BE2C (cell line): ENCODE results near the gene MGMT.

Experiments
- DNase-seq: peaks from one replicate; pipeline ENCODE4 v3.0.0-alpha.2; 2020
- H3K27me3 ChIP-seq: fragments of 250-450 bp; sonication (Bioruptor Pico); 2 replicates; pipeline ENCODE4 v1.5.1; 2020; ENCODE audit warnings: mild to moderate bottlenecking
- H3K36me3 ChIP-seq: fragments of 250-450 bp; sonication (Bioruptor Pico); 2 replicates; pipeline ENCODE4 v1.5.1; 2020; ENCODE audit warnings: mild to moderate bottlenecking
- H3K4me1 ChIP-seq: fragments of 250-450 bp; sonication (Bioruptor Pico); 2 replicates; pipeline ENCODE4 v1.5.1; 2020
- H3K4me3 ChIP-seq: 2 replicates; pipeline ENCODE4 v1.5.1; 2011; ENCODE audit warnings: low read depth, low read length
- H3K9me3 ChIP-seq: fragments of 250-450 bp; sonication (Bioruptor Pico); 2 replicates; pipeline ENCODE4 v1.5.1; 2020
- TF ChIP-seq, protein P1 (sequence below): IDR thresholded peaks from 2 replicates; pipeline ENCODE4 v1.5.1; 2012; ENCODE audit warnings: mild to moderate bottlenecking, low read depth, low read length

The MGMT gene

DNA sequence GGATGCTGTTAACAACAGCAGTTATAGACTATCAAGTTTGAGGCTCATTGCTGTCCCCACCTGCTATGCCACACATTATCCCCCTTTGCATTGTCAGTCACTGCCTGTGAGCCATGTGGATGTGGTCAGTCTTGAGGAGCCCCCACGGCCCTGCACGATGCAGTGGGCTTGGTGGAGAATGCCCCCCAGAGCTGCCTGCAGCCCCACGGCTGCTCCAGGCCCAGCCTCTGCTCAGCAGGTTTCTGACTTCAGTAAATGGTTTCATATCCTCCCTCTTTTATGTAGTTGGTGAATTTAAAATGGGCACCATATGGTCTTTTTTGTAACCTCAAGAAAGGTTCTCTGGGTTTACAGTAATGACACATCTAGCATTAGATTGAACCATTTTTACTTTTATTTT is 332.9 kb downstream of the MGMT start:
- H3K4me3 ChIP-seq, result no peak overlapping the region
- no peaks in the 10 kb centered on the region for H3K27me3 ChIP-seq
- H3K4me1 ChIP-seq, result no peaks in the 10 kb centered on the region
- DNase-seq, result no peak
- TF ChIP-seq, protein P1, sequence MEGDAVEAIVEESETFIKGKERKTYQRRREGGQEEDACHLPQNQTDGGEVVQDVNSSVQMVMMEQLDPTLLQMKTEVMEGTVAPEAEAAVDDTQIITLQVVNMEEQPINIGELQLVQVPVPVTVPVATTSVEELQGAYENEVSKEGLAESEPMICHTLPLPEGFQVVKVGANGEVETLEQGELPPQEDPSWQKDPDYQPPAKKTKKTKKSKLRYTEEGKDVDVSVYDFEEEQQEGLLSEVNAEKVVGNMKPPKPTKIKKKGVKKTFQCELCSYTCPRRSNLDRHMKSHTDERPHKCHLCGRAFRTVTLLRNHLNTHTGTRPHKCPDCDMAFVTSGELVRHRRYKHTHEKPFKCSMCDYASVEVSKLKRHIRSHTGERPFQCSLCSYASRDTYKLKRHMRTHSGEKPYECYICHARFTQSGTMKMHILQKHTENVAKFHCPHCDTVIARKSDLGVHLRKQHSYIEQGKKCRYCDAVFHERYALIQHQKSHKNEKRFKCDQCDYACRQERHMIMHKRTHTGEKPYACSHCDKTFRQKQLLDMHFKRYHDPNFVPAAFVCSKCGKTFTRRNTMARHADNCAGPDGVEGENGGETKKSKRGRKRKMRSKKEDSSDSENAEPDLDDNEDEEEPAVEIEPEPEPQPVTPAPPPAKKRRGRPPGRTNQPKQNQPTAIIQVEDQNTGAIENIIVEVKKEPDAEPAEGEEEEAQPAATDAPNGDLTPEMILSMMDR, result no peak
- H3K9me3 ChIP-seq, result no peaks in the 10 kb centered on the region
- H3K36me3 ChIP-seq, result no peaks in the 10 kb centered on the region

DNA sequence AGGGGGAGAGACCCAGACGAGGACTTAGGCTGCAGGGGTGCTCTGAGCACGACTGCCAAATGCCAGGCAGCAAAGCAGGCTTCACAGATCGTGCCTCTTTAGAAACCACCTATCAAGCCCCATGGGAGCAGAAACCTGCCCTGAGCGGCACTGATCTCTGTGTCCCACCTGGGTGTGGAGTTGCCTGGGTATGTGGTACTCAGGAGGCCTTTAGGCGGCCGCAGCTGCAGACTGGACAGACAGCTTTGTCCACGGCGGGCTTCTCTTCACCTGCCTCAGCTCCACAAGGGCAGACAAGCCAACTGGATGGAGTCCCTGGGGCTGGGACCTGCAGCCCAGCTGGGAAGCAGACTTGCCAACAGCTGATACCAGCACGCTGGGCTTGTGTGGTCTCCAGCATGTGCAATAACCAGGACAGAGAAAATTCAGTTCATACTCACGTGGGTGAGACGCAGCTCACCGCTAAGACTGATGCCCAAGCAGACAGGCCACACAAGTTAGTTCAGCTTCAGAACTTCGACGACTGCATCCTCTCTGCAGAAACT is 333.8 kb downstream of the MGMT start:
- Histone ChIP-seq H3K9me3 (no peaks in the 10 kb centered on the region), H3K4me1 (no peaks in the 10 kb centered on the region), H3K4me3 (no peak overlapping the region), H3K36me3 (no peaks in the 10 kb centered on the region), H3K27me3 (no peaks in the 10 kb centered on the region)
- DNase-seq, result no peak
- TF ChIP-seq, protein P1, result no peak

DNA sequence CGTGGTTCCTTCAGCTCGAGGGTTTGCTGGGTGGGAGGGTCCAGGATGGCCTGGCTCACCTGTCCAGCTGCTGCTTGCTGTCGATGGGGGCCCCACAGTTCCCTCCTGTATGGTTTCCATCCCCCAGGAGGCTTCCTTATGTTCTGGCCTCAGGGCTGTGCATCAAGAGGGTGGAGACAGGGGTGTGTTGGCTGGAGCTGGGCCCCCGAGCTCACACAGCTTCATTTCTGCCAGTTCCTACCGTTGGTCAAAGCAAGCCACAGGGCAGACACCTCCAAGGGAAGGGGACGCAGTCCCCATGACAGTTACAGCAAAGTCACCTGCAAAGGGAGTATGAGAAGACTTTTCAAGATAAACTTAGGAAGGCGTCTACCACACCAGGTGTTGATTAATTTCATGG is 340.2 kb downstream of the MGMT start:
- Histone ChIP-seq H3K9me3 (no peaks in the 10 kb centered on the region), H3K27me3 (no peaks in the 10 kb centered on the region), H3K36me3 (no peaks in the 10 kb centered on the region), H3K4me3 (no peak overlapping the region), H3K4me1 (no peaks in the 10 kb centered on the region)
- TF ChIP-seq, protein P1, result no peak
- DNase-seq, result no peak

DNA sequence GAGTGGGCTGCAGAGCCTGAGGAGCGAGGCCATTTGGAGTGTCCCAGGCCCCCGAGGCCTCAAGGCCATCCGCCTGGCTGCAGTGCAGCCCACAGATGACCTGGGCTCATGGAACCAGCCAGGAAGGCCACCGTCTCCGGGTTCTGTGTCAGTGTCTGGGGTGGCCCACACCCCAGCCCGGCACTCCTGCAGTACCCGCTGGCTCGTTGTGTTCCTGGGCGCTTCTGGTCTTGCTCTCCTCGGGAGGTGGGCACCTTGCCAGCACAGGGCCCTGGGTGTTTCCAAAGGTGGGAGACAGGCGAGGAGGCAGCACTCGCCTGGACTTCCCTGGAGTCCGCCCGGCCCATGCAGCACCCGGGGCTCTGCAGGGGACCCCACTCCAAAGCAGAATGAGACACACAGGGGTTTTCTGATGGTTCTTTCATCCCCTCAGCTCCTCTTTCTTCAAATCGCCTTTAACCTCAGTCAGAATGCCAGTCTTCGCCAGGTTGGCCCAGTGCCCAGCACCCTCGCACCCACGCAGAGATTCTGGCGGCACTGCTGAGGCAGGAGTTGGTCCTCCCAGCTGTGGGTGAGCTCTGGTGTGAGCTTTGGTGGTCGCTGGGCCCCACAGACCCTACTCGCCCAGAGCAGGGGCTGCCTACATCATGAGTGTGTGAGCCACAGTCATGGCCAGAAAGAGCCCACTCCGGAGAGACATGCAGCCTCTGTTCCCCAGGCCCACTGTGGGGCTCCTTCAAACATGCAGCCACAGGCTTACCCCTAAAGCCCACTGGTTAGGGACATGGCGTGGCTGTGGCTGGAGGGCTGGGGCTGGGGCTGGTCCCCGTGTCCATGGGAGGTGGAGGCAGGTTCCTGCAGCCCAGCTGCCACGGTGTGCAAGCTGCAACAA is 341.3 kb downstream of the MGMT start:
- Histone ChIP-seq H3K9me3 (no peaks in the 10 kb centered on the region), H3K4me3 (no peak overlapping the region), H3K27me3 (no peaks in the 10 kb centered on the region), H3K36me3 (no peaks in the 10 kb centered on the region), H3K4me1 (no peaks in the 10 kb centered on the region)
- TF ChIP-seq, protein P1, result no peak
- no peak for DNase-seq

DNA sequence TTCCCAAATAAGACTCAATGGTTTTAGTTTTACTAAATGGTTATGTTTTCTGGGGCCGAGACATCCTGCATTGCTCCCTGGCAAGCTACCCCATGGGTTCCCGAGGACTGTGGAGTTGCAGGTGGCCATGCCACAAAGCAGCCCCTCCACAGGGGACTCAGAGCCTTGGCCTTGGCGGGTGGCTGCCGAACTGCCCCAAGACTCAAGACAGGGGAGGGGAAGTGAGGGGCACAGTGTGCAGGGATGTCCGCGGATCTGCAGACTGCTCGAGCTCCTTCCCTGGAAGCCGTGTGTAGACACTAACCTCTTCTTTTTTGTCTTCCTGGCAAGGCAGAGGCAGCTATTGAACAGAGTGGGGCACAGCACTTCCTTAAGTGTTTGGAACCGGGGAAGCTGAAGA is 342.4 kb downstream of the MGMT start:
- TF ChIP-seq, protein P1, result no peak

DNA sequence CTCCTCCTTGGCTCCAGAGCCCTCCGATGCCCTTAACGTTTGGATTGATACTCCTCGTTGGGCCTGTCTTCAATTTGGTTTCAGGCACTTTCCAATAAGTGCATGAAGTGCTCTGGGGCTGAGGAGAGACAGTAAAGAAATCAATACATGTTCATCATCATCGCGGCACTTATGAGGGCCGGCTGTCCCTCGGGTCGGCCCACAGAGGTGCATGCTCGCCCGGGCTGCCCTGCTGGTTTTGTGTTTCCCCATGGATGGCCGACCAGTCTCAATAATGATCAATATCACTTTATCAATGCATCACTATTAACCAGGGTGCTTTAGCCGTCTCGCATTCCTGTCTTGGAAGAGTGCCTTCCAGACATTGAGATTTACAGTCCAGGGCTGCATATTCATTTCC is 342.8 kb downstream of the MGMT start:
- Histone ChIP-seq H3K27me3 (no peaks in the 10 kb centered on the region), H3K4me3 (no peak overlapping the region), H3K9me3 (no peaks in the 10 kb centered on the region), H3K4me1 (no peaks in the 10 kb centered on the region), H3K36me3 (no peaks in the 10 kb centered on the region)
- TF ChIP-seq, protein P1, result no peak
- no peak for DNase-seq

More for the DNA sequence above, 342.4 kb downstream of the MGMT start:
- DNase-seq, result no peak
- Histone ChIP-seq H3K4me3 (no peak overlapping the region), H3K4me1 (no peaks in the 10 kb centered on the region), H3K9me3 (no peaks in the 10 kb centered on the region), H3K36me3 (no peaks in the 10 kb centered on the region), H3K27me3 (no peaks in the 10 kb centered on the region)
